Measurements from ENCODE around the gene CDC42BPA. TPM values are rescaled to one million over a fixed set of nuclear protein-coding genes. Genes with fewer than 3 reads are reported as not detected.
"Not testable (repeated sequence)": the region's sequence is repeated elsewhere in the genome, so short reads cannot be mapped to it uniquely, and the experiment has no call there.

Gene CDC42BPA
- total RNA-seq, 1 donor from 2014 or later = 51.5 TPM

- not testable (repeated sequence) for DNase-seq (ENCODE audit: low spot score)
Measured at GRCh38 chr1:227132695-227133094, 185.6 kb downstream of the CDC42BPA start.

GRCh38 chr1:227131193-227131592, 187.1 kb downstream of the CDC42BPA start:
- no peak for DNase-seq (ENCODE audit: low spot score)

GRCh38 chr1:227127891-227128290, 190.4 kb downstream of the CDC42BPA start:
- DNase-seq (ENCODE audit: low spot score) = no peak

GRCh38 chr1:227125929-227126545, 192.3 kb downstream of the CDC42BPA start:
- no peak for DNase-seq (ENCODE audit: low spot score)

- no peak for DNase-seq (ENCODE audit: low spot score)
Measured at GRCh38 chr1:227124473-227124872, 193.8 kb downstream of the CDC42BPA start.

GRCh38 chr1:227120826-227121225, 197.5 kb downstream of the CDC42BPA start:
- no peak for DNase-seq (ENCODE audit: low spot score)

GRCh38 chr1:227112538-227112937, 205.8 kb downstream of the CDC42BPA start:
- DNase-seq (ENCODE audit: low spot score) = no peak

- DNase-seq (ENCODE audit: low spot score) = no peak
Measured at GRCh38 chr1:227111782-227112181, 206.5 kb downstream of the CDC42BPA start.

- DNase-seq (ENCODE audit: low spot score) = not testable (repeated sequence)
Measured at GRCh38 chr1:227105291-227105690, 213.0 kb downstream of the CDC42BPA start.

- DNase-seq (ENCODE audit: low spot score) = no peak
Measured at GRCh38 chr1:227102056-227102455, 216.2 kb downstream of the CDC42BPA start.

- DNase-seq (ENCODE audit: low spot score) = no peak
Measured at GRCh38 chr1:227094249-227094966, 223.9 kb downstream of the CDC42BPA start.

GRCh38 chr1:227093309-227093708, 225.0 kb downstream of the CDC42BPA start:
- DNase-seq (ENCODE audit: low spot score) = no peak

GRCh38 chr1:227092069-227092468, 226.2 kb downstream of the CDC42BPA start:
- no peak for DNase-seq (ENCODE audit: low spot score)

- no peak for DNase-seq (ENCODE audit: low spot score)
Measured at GRCh38 chr1:227086636-227087035, 231.7 kb downstream of the CDC42BPA start.

GRCh38 chr1:227082999-227083746, 235.1 kb downstream of the CDC42BPA start:
- DNase-seq (ENCODE audit: low spot score) = no peak

GRCh38 chr1:227077783-227078182, 240.5 kb downstream of the CDC42BPA start:
- DNase-seq (ENCODE audit: low spot score) = no peak

- DNase-seq (ENCODE audit: low spot score) = no peak
Measured at GRCh38 chr1:227073786-227074185, 244.5 kb downstream of the CDC42BPA start.

- no peak for DNase-seq (ENCODE audit: low spot score)
Measured at GRCh38 chr1:227072991-227073390, 245.3 kb downstream of the CDC42BPA start.

GRCh38 chr1:227071895-227072587, 246.3 kb downstream of the CDC42BPA start:
- DNase-seq (ENCODE audit: low spot score) = no peak

- no peak for DNase-seq (ENCODE audit: low spot score)
Measured at GRCh38 chr1:227070638-227071285, 247.5 kb downstream of the CDC42BPA start.

- no peak for DNase-seq (ENCODE audit: low spot score)
Measured at GRCh38 chr1:227069490-227069889, 248.8 kb downstream of the CDC42BPA start.

GRCh38 chr1:227068883-227069282, 249.4 kb downstream of the CDC42BPA start:
- DNase-seq (ENCODE audit: low spot score) = no peak

Data from ureter (tissue), 1 donor.